GM12865 (cell line): ENCODE data around the gene OOSP3.
"Not testable (repeated sequence)": the region's sequence is repeated elsewhere in the genome, so short reads cannot be mapped to it uniquely, and the experiment has no call there.

Experiments
- DNase-seq: peaks from one replicate; pipeline ENCODE4 v3.0.0; 2010; ENCODE audit warnings: low read depth
- H3K4me3 ChIP-seq: 2 replicates; pipeline ENCODE4 v1.5.1; 2011; ENCODE audit warnings: mild to moderate bottlenecking, low read depth, low read length, control low read depth
- CTCF ChIP-seq: IDR thresholded peaks from 2 replicates; pipeline ENCODE4 v1.5.1; 2011; ENCODE audit warnings: low read length, control low read depth, low read depth, inconsistent platforms; ENCODE audit not compliant: insufficient read depth; ENCODE audit errors: missing control alignments

The OOSP3 gene

GRCh38 chr11:59846556-59846955 lies 32.0 kb upstream of the OOSP3 start:
- no peak for DNase-seq
- no peak for TF ChIP-seq CTCF
- H3K4me3 ChIP-seq = no peak overlapping the region

- no peak for DNase-seq
- no peak for TF ChIP-seq CTCF
Measured at GRCh38 chr11:59847626-59848025, 31.0 kb upstream of the OOSP3 start.

GRCh38 chr11:59848439-59848838 lies 30.1 kb upstream of the OOSP3 start:
- not testable (repeated sequence) for DNase-seq, H3K4me3 ChIP-seq

More at GRCh38 chr11:59847626-59848025, 31.0 kb upstream of the OOSP3 start:
- H3K4me3 ChIP-seq = no peak overlapping the region

GRCh38 chr11:59849129-59849528 lies 29.5 kb upstream of the OOSP3 start:
- no peak overlapping the region for H3K4me3 ChIP-seq
- DNase-seq = no peak
- no peak for TF ChIP-seq CTCF

- not testable (repeated sequence) for DNase-seq, H3K4me3 ChIP-seq
Measured at GRCh38 chr11:59849551-59849950, 29.0 kb upstream of the OOSP3 start.

- not testable (repeated sequence) for DNase-seq, H3K4me3 ChIP-seq
Measured at GRCh38 chr11:59851416-59851815, 27.2 kb upstream of the OOSP3 start.

GRCh38 chr11:59854871-59855270 lies 23.7 kb upstream of the OOSP3 start:
- H3K4me3 ChIP-seq = no peak overlapping the region
- TF ChIP-seq CTCF = no peak
- no peak for DNase-seq

- no peak for DNase-seq
- H3K4me3 ChIP-seq = no peak overlapping the region
- TF ChIP-seq CTCF = no peak
Measured at GRCh38 chr11:59857439-59858434, 20.8 kb upstream of the OOSP3 start.
